Mesothelial cell of epicardium (in vitro differentiated cells): ENCODE results near the gene CSNK1A1. TPM values are rescaled to one million over a fixed set of nuclear protein-coding genes. Genes with fewer than 3 reads are reported as not detected.

Experiments used
- DNase-seq, 2 experiments: peaks; one replicate each; pipeline ENCODE4 v3.0.0; 2021; ENCODE audit warnings: low spot score in 2 of 2; ENCODE audit not compliant: unreplicated experiment in 2 of 2
- H3K27ac Mint-ChIP-seq: 2 replicates; pipeline ENCODE4 v1.8.0; 2021; ENCODE audit warnings: mixed read lengths
- H3K27me3 Mint-ChIP-seq: 2 replicates; pipeline ENCODE4 v1.8.0; 2021; ENCODE audit warnings: low read depth, mixed read lengths
- H3K36me3 Mint-ChIP-seq: 2 replicates; pipeline ENCODE4 v1.8.0; 2021; ENCODE audit warnings: mixed read lengths
- H3K4me1 Mint-ChIP-seq: 2 replicates; pipeline ENCODE4 v1.8.0; 2021; ENCODE audit warnings: mixed read lengths
- H3K4me3 Mint-ChIP-seq: 2 replicates; pipeline ENCODE4 v1.8.0; 2021; ENCODE audit warnings: mild to moderate bottlenecking, moderate library complexity, mixed read lengths
- H3K9me3 Mint-ChIP-seq: 2 replicates; pipeline ENCODE4 v1.8.0; 2021; ENCODE audit warnings: mixed read lengths
- CTCF ChIP-seq: fragments of 200-600 bp; sonication (generic); IDR thresholded peaks from one replicate; pipeline ENCODE4 v1.5.0; 2021; ENCODE audit warnings: antibody characterized with exemption; ENCODE audit not compliant: unreplicated experiment
- total RNA-seq: library from RNA; stranded (reverse); gene quantifications from 3 replicates; pipeline ENCODE4 v1.2.1, GENCODE V29; 2021

The CSNK1A1 gene
- total RNA-seq, 1 donor from 2014 or later: 254 TPM

- H3K9me3 Mint-ChIP-seq: no peaks in the 10 kb centered on the region
- TF ChIP-seq CTCF: no peak
- DNase-seq: no peak
- peaks cover 26% of the 10 kb centered on the region for H3K4me1 Mint-ChIP-seq
- no peaks in the 10 kb centered on the region for H3K27me3 Mint-ChIP-seq
- H3K27ac Mint-ChIP-seq: peak overlapping the region; percentile 33
- no peak overlapping the region for H3K4me3 Mint-ChIP-seq
- H3K36me3 Mint-ChIP-seq: no peaks in the 10 kb centered on the region
Measured at GRCh38 chr5:149455889-149456409, 95.3 kb downstream of the CSNK1A1 start.

GRCh38 chr5:149453618-149454415 is 97.4 kb downstream of the CSNK1A1 start:
- Mint-ChIP-seq H3K4me1 (peaks cover 46% of the 10 kb centered on the region), H3K9me3 (no peaks in the 10 kb centered on the region), H3K27ac (peak overlapping the region; percentile 55), H3K36me3 (no peaks in the 10 kb centered on the region), H3K4me3 (no peak overlapping the region), H3K27me3 (no peaks in the 10 kb centered on the region)
- no peak for TF ChIP-seq CTCF
- DNase-seq: no peak

DNA sequence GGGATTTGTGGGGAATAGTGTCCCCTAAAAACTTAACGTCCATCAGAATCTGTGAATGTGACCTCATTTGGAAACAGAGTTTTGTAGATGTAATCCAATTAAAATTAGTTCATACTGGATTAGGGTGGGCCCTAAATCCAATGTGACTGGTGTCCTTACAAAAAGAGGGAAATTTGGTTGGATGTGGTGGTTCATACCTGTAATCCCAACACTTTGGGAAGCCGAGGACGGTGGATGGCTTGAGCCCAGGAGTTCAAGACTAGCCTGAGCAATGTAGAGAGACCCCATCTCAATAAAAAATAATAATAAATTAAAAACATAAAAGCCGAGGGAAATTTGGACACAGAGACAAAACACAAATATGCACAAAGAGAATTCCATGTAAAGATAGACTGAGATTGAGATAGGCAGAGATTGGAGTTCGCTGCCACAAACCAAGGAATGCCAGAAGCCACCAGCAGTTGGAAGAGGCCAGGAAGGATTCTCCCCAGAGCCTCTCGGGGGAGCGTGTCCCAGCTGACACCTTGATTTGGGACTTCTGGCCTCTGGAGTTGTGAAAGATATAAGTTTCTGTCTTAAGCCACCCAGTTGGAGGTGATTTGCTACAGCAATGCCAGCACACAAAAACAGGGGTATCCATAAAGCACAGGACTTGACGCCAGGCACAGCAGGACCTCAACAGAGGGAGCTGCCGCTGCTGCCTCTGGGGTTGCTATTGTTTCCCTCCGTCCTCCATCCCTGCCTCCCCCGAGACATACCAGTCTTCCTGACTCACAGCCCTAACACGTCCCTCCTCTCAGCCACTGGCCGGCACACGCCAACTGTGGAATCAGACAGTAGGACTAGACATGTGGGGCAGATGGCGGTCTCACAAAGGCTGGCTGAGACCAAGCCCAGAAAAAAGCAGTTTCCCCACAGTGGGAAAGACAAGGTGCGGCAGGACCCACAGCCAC is 98.3 kb downstream of the CSNK1A1 start:
- no peaks in the 10 kb centered on the region for H3K9me3 Mint-ChIP-seq
- TF ChIP-seq CTCF: no peak
- H3K4me1 Mint-ChIP-seq: peaks cover 51% of the 10 kb centered on the region
- no peak overlapping the region for H3K4me3 Mint-ChIP-seq
- DNase-seq: no peak
- no peaks in the 10 kb centered on the region for H3K36me3 Mint-ChIP-seq
- H3K27ac Mint-ChIP-seq: peak overlapping the region; percentile 89
- no peaks in the 10 kb centered on the region for H3K27me3 Mint-ChIP-seq

DNA sequence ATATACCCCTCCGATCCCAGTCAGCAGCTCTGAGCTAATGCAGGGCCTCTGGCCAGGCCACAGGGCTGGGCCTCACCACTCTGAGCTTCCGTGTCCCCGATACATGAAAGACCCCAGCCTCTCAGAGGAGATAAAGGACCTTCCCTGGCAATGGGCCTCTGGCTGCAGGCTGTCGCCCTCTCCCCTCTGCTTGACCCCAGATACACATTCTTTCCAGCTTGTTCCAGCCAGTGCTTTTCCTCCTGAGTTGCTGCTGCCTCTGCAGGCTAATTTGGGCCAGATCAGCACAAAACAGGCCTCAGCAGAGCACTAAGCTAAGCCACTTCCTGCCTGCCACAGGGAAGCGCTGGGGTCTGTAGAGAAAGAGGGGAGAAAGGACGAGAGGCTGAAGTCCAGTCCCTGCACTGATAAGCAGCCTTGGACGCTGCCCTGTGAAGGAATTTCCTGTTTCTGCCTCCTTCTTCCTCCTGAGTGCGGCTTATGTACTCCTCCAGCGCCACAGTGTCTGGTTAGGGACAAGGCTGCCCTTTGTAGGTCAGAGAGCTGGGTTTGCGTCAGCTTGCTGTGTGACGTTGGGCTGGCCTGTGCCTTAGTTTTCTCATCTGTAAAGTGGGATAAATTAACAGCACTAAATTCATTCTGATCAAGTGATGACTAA is 99.1 kb downstream of the CSNK1A1 start:
- no peak for DNase-seq
- no peak overlapping the region for H3K4me3 Mint-ChIP-seq
- peak overlapping the region; percentile 89 for H3K27ac Mint-ChIP-seq
- H3K36me3 Mint-ChIP-seq: no peaks in the 10 kb centered on the region
- H3K4me1 Mint-ChIP-seq: peaks cover 55% of the 10 kb centered on the region
- TF ChIP-seq CTCF: no peak
- no peaks in the 10 kb centered on the region for H3K27me3 Mint-ChIP-seq
- H3K9me3 Mint-ChIP-seq: no peaks in the 10 kb centered on the region

DNA sequence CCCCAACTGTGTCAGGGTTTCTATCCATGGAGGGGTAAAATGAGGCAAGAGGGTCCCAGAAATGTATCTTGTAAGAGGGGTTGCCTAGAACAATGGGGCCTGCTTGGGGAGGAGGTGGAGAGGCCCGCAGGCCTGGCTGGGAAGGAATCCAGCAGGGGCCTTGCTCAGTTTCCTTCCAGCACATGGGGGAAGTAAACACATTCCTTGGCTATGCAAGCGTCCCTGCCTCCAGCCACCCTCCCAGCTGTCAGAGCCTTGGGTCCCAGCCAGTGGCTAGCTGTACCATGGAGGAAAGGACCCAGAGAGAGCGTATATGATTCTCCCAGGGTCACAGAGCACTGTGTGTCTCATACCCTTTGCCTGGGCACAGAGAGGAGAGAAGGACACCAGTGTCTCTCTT is 101.0 kb downstream of the CSNK1A1 start:
- Mint-ChIP-seq H3K4me1 (peaks cover 54% of the 10 kb centered on the region), H3K9me3 (no peaks in the 10 kb centered on the region), H3K4me3 (no peak overlapping the region), H3K27me3 (no peaks in the 10 kb centered on the region), H3K36me3 (no peaks in the 10 kb centered on the region), H3K27ac (peak overlapping the region; percentile 56)
- no peak for TF ChIP-seq CTCF
- DNase-seq: no peak
